Smooth muscle cell (in vitro differentiated cells): Measurements from ENCODE around the gene GPR158. TPM values are rescaled to one million over a fixed set of nuclear protein-coding genes. Genes with fewer than 3 reads are reported as not detected.

ENCODE experiments used
- DNase-seq: peaks from one replicate; lab custom pipeline; 2025; ENCODE audit not compliant: unreplicated experiment; lab: John Stamatoyannopoulos, UW
- H2AFZ ChIP-seq: fragments of 200-600 bp; sonication (generic); 2 replicates; pipeline ENCODE4 v1.6.0; 2016; ENCODE audit warnings: antibody characterized with exemption, low read depth, mild to moderate bottlenecking
- H3F3A ChIP-seq: fragments of 200-600 bp; sonication (generic); 2 replicates; pipeline ENCODE4 v1.6.0; 2017; ENCODE audit warnings: antibody characterized with exemption, low read depth
- H3K27ac ChIP-seq: fragments of 200-600 bp; sonication (generic); 2 replicates; pipeline ENCODE4 v1.5.1; 2016; ENCODE audit warnings: low read depth, mild to moderate bottlenecking
- H3K27me3 ChIP-seq: fragments of 200-600 bp; sonication (generic); 2 replicates; pipeline ENCODE4 v1.6.1; 2016; ENCODE audit warnings: low read depth, mild to moderate bottlenecking
- H3K36me3 ChIP-seq: fragments of 200-600 bp; sonication (generic); 2 replicates; pipeline ENCODE4 v1.5.1; 2016; ENCODE audit warnings: low read depth
- H3K4me1 ChIP-seq: fragments of 200-600 bp; sonication (generic); 2 replicates; pipeline ENCODE4 v1.5.1; 2016; ENCODE audit warnings: low read depth
- H3K4me2 ChIP-seq: fragments of 200-600 bp; sonication (generic); 2 replicates; pipeline ENCODE4 v1.6.0; 2016; ENCODE audit warnings: mild to moderate bottlenecking
- H3K4me3 ChIP-seq: fragments of 200-600 bp; sonication (generic); 2 replicates; pipeline ENCODE4 v1.5.1; 2016; ENCODE audit warnings: mild to moderate bottlenecking
- H3K79me2 ChIP-seq: fragments of 200-600 bp; sonication (generic); 2 replicates; pipeline ENCODE4 v1.6.0; 2016; ENCODE audit warnings: low read depth, mild to moderate bottlenecking
- H3K9ac ChIP-seq: fragments of 200-600 bp; sonication (generic); 2 replicates; pipeline ENCODE4 v1.6.0; 2016; ENCODE audit warnings: low read depth
- H3K9me3 ChIP-seq: fragments of 200-600 bp; sonication (generic); replicated peaks from 2 replicates; pipeline ENCODE4 v1.5.1; 2016; ENCODE audit warnings: low read depth
- H4K20me1 ChIP-seq: fragments of 200-600 bp; sonication (generic); 2 replicates; pipeline ENCODE4 v1.6.0; 2016; ENCODE audit warnings: low read depth
- CTCF ChIP-seq: fragments of 200-600 bp; sonication (generic); IDR thresholded peaks from 2 replicates; pipeline ENCODE4 v1.5.1; 2017; ENCODE audit warnings: borderline replicate concordance, mild to moderate bottlenecking, antibody characterized with exemption; ENCODE audit not compliant: insufficient read depth, poor library complexity, severe bottlenecking
- WGBS: methylation state at CpG from one replicate; pipeline ENCODE4 v1.1.7; 2016; ENCODE audit warnings: low lambda C conversion rate; 5-methylcytosine and 5-hydroxymethylcytosine counted together
- polyA plus RNA-seq: library from polyadenylated mRNA; unstranded; fragments of >200 nt; fragmentation: Nextera tagmentation; extraction: Ambion mirVana; gene quantifications from 2 replicates; pipeline ENCODE4 v1.2.1, GENCODE V29; 2016
- total RNA-seq: library from RNA; depleted of rRNA; stranded (reverse); fragments of >200 nt; gene quantifications from 2 replicates; pipeline ENCODE4 v1.2.3, GENCODE V29; 2014

The GPR158 gene
- total and polyA plus RNA-seq, 2 experiments from 2014 or later: 1.5 to 5.5 TPM

GRCh38 chr10:25390733-25391132 lies 215.9 kb downstream of the GPR158 start:
- no peaks in the 10 kb centered on the region for H3K36me3 ChIP-seq
- no peak overlapping the region for H2AFZ ChIP-seq
- no peaks in the 10 kb centered on the region for H3K27me3 ChIP-seq
- H3K27ac ChIP-seq: no peak overlapping the region
- H3F3A ChIP-seq: no peaks in the 10 kb centered on the region
- no peaks in the 10 kb centered on the region for H3K79me2 ChIP-seq
- no peak overlapping the region for H3K9ac ChIP-seq
- no peak for TF ChIP-seq CTCF
- H3K4me2 ChIP-seq: no peak overlapping the region
- WGBS: 89% methylated on average over 3 of the region's 3 CpGs
- no peaks in the 10 kb centered on the region for H4K20me1 ChIP-seq
- DNase-seq: no peak
- no peaks in the 10 kb centered on the region for H3K9me3 ChIP-seq
- no peaks in the 10 kb centered on the region for H3K4me1 ChIP-seq
- H3K4me3 ChIP-seq: no peak overlapping the region

GRCh38 chr10:25392132-25392531 lies 217.3 kb downstream of the GPR158 start:
- Histone ChIP-seq H3K79me2 (no peaks in the 10 kb centered on the region), H2AFZ (no peak overlapping the region)

GRCh38 chr10:25393621-25394020 lies 218.8 kb downstream of the GPR158 start:
- Histone ChIP-seq H3K4me3 (no peak overlapping the region), H3K4me2 (no peak overlapping the region), H3K9me3 (no peaks in the 10 kb centered on the region), H3K4me1 (no peaks in the 10 kb centered on the region), H3K27ac (no peak overlapping the region), H3K36me3 (no peaks in the 10 kb centered on the region), H3K9ac (no peak overlapping the region), H3K79me2 (no peaks in the 10 kb centered on the region), H4K20me1 (no peaks in the 10 kb centered on the region), H3F3A (no peaks in the 10 kb centered on the region), H3K27me3 (no peaks in the 10 kb centered on the region), H2AFZ (no peak overlapping the region)
- no peak for TF ChIP-seq CTCF
- no peak for DNase-seq
- 85% methylated on average over 2 of the region's 2 CpGs for WGBS

More at GRCh38 chr10:25392132-25392531, 217.3 kb downstream of the GPR158 start:
- Histone ChIP-seq H3K27ac (no peak overlapping the region), H3F3A (no peaks in the 10 kb centered on the region), H3K9ac (no peak overlapping the region), H3K36me3 (no peaks in the 10 kb centered on the region), H3K4me1 (no peaks in the 10 kb centered on the region), H4K20me1 (no peaks in the 10 kb centered on the region), H3K9me3 (no peaks in the 10 kb centered on the region), H3K4me2 (no peak overlapping the region), H3K4me3 (no peak overlapping the region), H3K27me3 (no peaks in the 10 kb centered on the region)
- 87% methylated on average over 3 of the region's 3 CpGs for WGBS
- no peak for DNase-seq
- no peak for TF ChIP-seq CTCF

GRCh38 chr10:25398680-25399079 lies 223.9 kb downstream of the GPR158 start:
- H3K9me3 ChIP-seq: no peaks in the 10 kb centered on the region
- H3K27ac ChIP-seq: peak overlapping the region; percentile 26
- DNase-seq: no peak
- H4K20me1 ChIP-seq: no peaks in the 10 kb centered on the region
- H3K4me1 ChIP-seq: no peaks in the 10 kb centered on the region
- H3K79me2 ChIP-seq: no peaks in the 10 kb centered on the region
- no peaks in the 10 kb centered on the region for H3K36me3 ChIP-seq
- peak overlapping the region; percentile 2 for H3K4me2 ChIP-seq
- WGBS: 71% methylated on average over 3 of the region's 3 CpGs
- H3K27me3 ChIP-seq: no peaks in the 10 kb centered on the region
- no peaks in the 10 kb centered on the region for H3F3A ChIP-seq
- H2AFZ ChIP-seq: peak overlapping the region; percentile 33
- no peak overlapping the region for H3K9ac ChIP-seq
- no peak overlapping the region for H3K4me3 ChIP-seq
- no peak for TF ChIP-seq CTCF
